Activated CD4-positive, alpha-beta T cell treated with anti-CD3 and anti-CD28 coated beads, Interleukin-2, amount 50 U/mL, for 4 hours (primary cell): ENCODE data around the gene CENPW.

Experiments
- DNase-seq, 2 experiments: peaks; one replicate each; pipeline ENCODE4 v3.0.0-alpha.2; 2020

Gene CENPW

DNA sequence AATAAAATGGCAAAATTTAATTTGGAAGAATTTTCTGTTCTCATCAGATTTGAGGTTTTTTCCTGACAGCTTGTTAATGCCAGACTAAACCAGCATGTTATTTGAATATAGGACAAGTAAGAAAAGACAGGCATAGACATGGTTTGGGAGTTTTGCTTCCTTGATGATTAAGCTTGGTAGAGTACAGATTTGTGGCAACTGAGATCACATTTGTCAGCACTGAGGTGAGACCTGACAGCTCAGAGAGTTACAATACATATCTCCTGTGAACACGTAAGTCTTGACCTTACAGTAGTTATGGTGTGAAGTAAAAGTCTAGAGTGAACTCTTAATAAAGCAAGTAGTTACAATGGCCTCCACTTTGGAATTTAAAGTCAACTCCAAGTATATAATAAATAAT lies 34.5 kb downstream of the CENPW start:
- DNase-seq: no peak

DNA sequence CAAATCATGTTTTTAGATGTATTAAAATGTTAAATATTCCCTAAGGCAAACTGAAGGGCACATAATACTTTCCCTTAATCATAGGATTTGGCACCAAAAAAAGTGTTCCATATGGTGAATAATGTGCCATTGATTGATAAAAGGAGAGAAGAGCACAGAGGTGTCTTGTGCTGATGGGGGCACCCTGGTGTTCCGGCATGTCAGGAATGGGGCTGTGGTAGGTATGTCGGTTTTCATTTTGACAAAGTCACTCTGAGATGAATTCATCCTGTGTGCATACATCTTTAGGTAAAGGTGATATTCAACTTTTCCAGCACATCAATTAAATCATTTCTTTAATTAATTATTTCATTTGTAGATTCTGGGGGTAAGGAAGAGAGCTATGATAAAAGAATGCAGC lies 36.8 kb downstream of the CENPW start:
- no peak for DNase-seq

- DNase-seq: no peak
Observed at GRCh38 chr6:126377594-126378153, 37.8 kb downstream of the CENPW start.

DNA sequence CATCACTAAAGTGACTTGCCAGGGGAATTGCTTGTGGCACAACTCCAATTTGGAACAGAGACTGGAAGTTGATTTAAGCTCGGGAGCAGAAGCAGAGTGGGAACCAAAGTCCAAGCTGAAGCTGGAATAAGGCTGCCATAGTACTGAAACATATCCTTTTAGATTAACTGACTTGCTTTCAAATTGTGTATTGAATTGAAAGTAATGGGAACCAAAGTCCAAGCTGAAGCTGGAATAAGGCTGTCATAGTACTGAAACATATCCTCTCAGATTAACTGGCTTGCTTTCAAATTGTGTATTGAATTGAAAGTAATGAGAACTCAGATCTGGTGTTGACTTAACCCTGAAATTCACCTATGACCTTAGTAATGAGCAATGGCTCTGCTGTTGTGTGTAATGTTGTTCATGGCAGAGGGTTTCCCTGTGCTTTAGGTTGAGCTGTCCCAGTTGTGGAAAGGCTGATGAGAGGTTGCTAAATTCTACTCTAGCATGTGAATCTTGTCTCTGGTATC lies 40.2 kb downstream of the CENPW start:
- DNase-seq: no peak

DNA sequence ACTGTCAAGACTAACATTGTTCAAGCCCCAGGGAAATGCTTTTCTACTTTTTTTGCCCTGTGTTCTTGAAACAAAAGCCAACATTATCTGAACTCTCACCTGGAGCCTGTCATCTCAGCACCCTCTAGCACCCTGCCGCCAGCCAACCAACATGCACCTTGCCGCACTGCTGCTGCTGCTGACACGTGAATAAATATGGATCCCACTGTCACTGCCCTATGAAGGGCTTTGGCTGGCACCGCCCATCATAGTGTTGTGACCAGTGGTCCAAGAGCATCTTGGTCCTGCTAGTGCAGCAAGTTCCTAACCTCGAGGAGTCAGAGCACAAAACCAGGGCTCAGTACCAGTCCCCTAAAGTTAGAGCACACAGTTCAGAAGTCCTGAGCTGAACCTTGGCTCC lies 41.6 kb downstream of the CENPW start:
- DNase-seq: no peak

DNA sequence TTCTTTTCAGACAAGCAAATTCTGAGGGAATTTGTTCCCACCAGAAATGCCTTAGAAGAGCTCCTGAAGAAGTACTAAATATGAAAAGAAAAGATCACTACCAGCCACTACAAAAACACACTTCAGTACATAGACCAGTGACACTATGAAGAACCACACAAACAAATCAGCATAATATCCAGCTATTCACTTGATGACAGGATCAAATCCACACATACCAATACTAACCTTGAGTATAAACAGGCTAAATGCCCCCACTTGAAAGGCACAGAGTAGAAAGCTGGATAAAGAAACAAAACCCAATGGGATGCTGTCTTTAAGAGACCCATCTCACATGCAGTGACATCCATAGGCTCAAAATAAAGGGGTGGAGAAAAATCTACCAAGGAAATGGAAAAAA lies 43.3 kb downstream of the CENPW start:
- no peak for DNase-seq

GRCh38 chr6:126385536-126385935 lies 45.6 kb downstream of the CENPW start:
- no peak for DNase-seq

DNA sequence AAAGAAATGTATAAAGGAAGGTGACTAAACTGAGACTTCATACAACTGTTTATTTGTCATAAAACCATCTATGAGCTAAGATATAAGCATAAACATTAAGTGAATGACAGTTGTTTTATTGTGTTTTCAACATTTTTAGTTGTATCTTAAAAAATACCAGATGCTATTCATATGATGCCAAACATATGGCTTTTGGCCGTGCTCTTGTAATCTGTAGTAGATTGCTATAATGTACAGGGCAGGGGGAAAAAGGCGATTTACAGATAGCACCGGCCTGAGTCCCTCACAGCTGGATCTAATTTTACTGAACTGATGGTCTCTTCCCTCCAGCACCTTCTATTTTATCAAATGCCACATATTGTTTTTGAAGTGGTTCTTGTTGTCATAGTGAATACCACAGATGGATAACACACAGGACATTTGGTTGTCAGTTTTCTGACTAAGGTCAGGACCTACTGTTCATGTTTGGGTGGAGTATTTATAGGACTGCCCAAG lies 48.2 kb downstream of the CENPW start:
- no peak for DNase-seq

GRCh38 chr6:126396131-126396530 lies 56.2 kb downstream of the CENPW start:
- DNase-seq: no peak
